Activated T-helper 2 cell treated with anti-CD3 and anti-CD28 coated beads, Interferon-gamma antibody, Interleukin-2, Interleukin-4, amounts not matched to agents 10 μg/mL and 5 μg/mL and 100 μg/mL, durations not matched to agents 14 hours and 24 hours and 36 hours (primary cell): ENCODE results near the gene ABLIM2. TPM values are rescaled to one million over a fixed set of nuclear protein-coding genes. Genes with fewer than 3 reads are reported as not detected.

Source experiments
- DNase-seq: peaks from one replicate; pipeline ENCODE4 v3.0.0; 2021; ENCODE audit warnings: low spot score
- H3K27ac Mint-ChIP-seq: one replicate; pipeline ENCODE4 v1.8.0; 2021; ENCODE audit warnings: mixed read lengths
- H3K27me3 Mint-ChIP-seq: one replicate; pipeline ENCODE4 v1.8.0; 2021; ENCODE audit warnings: low read depth, mixed read lengths
- H3K36me3 Mint-ChIP-seq: one replicate; pipeline ENCODE4 v1.8.0; 2021; ENCODE audit warnings: low read depth, mixed read lengths
- H3K4me1 Mint-ChIP-seq: one replicate; pipeline ENCODE4 v1.8.0; 2021; ENCODE audit warnings: low read depth, mixed read lengths
- H3K4me3 Mint-ChIP-seq: one replicate; pipeline ENCODE4 v1.8.0; 2021; ENCODE audit warnings: low read depth, mild to moderate bottlenecking, moderate library complexity, mixed read lengths
- H3K9me3 Mint-ChIP-seq: one replicate; pipeline ENCODE4 v1.8.0; 2021; ENCODE audit warnings: mixed read lengths
- intact Hi-C: fragments of 100-400 bp; cut with micrococcal nuclease; formaldehyde crosslinking; loops from one replicate; pipeline ENCODE4 v1.15.1; 2023
- total RNA-seq: library from RNA; stranded (reverse); gene quantifications from 2 replicates; pipeline ENCODE4 v1.2.3, GENCODE V29; 2022

ABLIM2 gene
- total RNA-seq, 1 donor from 2014 or later = 0.32 TPM

- Mint-ChIP-seq H3K9me3 (no peaks in the 10 kb centered on the region), H3K4me1 (peaks cover 9% of the 10 kb centered on the region), H3K4me3 (no peak overlapping the region), H3K27me3 (no peaks in the 10 kb centered on the region), H3K36me3 (no peaks in the 10 kb centered on the region), H3K27ac (no peak overlapping the region)
- intact Hi-C loops = loop anchor here (2.0 kb wide), 1 partner anchor 13 kb away; no protein-coding TSS in a partner anchor
- no peak for DNase-seq
Observed at GRCh38 chr4:7985891-7986441, 172.6 kb downstream of the ABLIM2 start.

- no peak overlapping the region for H3K4me3 Mint-ChIP-seq
- DNase-seq = no peak
- intact Hi-C loops = no loop called here
Observed at GRCh38 chr4:7985072-7985471, 173.5 kb downstream of the ABLIM2 start.

GRCh38 chr4:7984286-7984925 lies 174.2 kb downstream of the ABLIM2 start:
- no peaks in the 10 kb centered on the region for H3K9me3 Mint-ChIP-seq
- no peak overlapping the region for H3K27ac Mint-ChIP-seq
- DNase-seq = no peak
- H3K4me1 Mint-ChIP-seq = peaks cover 11% of the 10 kb centered on the region
- H3K27me3 Mint-ChIP-seq = no peaks in the 10 kb centered on the region
- no peaks in the 10 kb centered on the region for H3K36me3 Mint-ChIP-seq
- H3K4me3 Mint-ChIP-seq = no peak overlapping the region
- intact Hi-C loops = no loop called here

More at GRCh38 chr4:7985072-7985471, 173.5 kb downstream of the ABLIM2 start:
- Mint-ChIP-seq H3K27me3 (no peaks in the 10 kb centered on the region), H3K36me3 (no peaks in the 10 kb centered on the region), H3K9me3 (no peaks in the 10 kb centered on the region), H3K4me1 (peaks cover 9% of the 10 kb centered on the region), H3K27ac (no peak overlapping the region)

DNA sequence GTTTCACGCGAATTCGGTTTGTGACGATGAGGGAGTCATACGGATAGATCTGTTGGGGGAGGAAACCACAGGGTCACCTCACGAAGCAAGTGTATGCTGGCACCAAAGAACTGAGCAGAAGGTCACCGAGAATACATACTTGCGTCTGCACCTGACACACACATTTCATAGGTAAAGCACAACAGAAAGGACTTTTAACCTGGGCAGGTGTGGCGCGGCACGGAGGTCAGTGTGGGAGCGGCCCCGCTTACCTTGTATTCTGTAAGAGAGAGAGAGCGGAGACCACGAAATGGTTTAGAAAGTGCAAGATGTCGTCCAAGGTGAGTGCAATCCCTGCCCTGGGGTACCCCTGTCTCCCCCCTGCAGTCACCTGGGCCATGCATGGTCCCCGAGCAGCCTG lies 175.3 kb downstream of the ABLIM2 start:
- Mint-ChIP-seq H3K4me1 (peaks cover 13% of the 10 kb centered on the region), H3K27ac (no peak overlapping the region), H3K9me3 (no peaks in the 10 kb centered on the region), H3K36me3 (no peaks in the 10 kb centered on the region), H3K27me3 (no peaks in the 10 kb centered on the region), H3K4me3 (no peak overlapping the region)
- no peak for DNase-seq
- intact Hi-C loops = no loop called here

GRCh38 chr4:7981738-7982394 lies 176.7 kb downstream of the ABLIM2 start:
- intact Hi-C loops = no loop called here
- Mint-ChIP-seq H3K4me3 (no peak overlapping the region), H3K4me1 (peaks cover 20% of the 10 kb centered on the region), H3K9me3 (no peaks in the 10 kb centered on the region), H3K27me3 (no peaks in the 10 kb centered on the region), H3K36me3 (no peaks in the 10 kb centered on the region), H3K27ac (no peak overlapping the region)
- DNase-seq = no peak

DNA sequence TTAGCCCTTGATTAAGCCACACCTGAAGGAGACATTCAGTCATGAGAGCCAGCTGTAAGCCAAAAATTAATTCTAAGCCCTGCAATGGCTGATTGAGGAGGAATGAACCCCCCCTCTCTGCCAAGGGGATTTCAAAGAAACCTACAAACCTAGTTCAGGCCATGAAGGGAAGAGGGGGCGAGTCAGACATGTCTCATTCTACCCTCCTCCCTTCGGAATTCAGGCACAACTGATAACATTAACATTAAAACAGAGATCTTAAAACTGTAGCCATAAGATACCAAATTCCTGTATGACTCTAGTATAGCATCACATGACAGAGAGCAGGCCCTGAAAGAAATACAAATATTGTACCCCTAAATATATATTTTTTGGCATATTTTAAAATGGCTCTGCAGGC lies 178.6 kb downstream of the ABLIM2 start:
- Mint-ChIP-seq H3K4me1 (peaks cover 19% of the 10 kb centered on the region), H3K27me3 (no peaks in the 10 kb centered on the region), H3K36me3 (peaks cover 5% of the 10 kb centered on the region), H3K4me3 (no peak overlapping the region), H3K9me3 (no peaks in the 10 kb centered on the region), H3K27ac (no peak overlapping the region)
- DNase-seq = no peak
- intact Hi-C loops = no loop called here

GRCh38 chr4:7979652-7979968 lies 179.0 kb downstream of the ABLIM2 start:
- H3K9me3 Mint-ChIP-seq = no peaks in the 10 kb centered on the region
- no peak overlapping the region for H3K4me3 Mint-ChIP-seq
- intact Hi-C loops = no loop called here

GRCh38 chr4:7978907-7979651 lies 179.5 kb downstream of the ABLIM2 start:
- no peaks in the 10 kb centered on the region for H3K9me3 Mint-ChIP-seq
- H3K27ac Mint-ChIP-seq = no peak overlapping the region
- H3K4me3 Mint-ChIP-seq = no peak overlapping the region
- peaks cover 10% of the 10 kb centered on the region for H3K36me3 Mint-ChIP-seq
- intact Hi-C loops = no loop called here
- DNase-seq = no peak
- peaks cover 20% of the 10 kb centered on the region for H3K4me1 Mint-ChIP-seq
- H3K27me3 Mint-ChIP-seq = no peaks in the 10 kb centered on the region

More at GRCh38 chr4:7979652-7979968, 179.0 kb downstream of the ABLIM2 start:
- Mint-ChIP-seq H3K27me3 (no peaks in the 10 kb centered on the region), H3K4me1 (peaks cover 19% of the 10 kb centered on the region), H3K36me3 (peaks cover 7% of the 10 kb centered on the region), H3K27ac (no peak overlapping the region)
- DNase-seq = no peak

GRCh38 chr4:7978489-7978888 lies 180.1 kb downstream of the ABLIM2 start:
- no peak for DNase-seq
- H3K27me3 Mint-ChIP-seq = no peaks in the 10 kb centered on the region
- H3K4me3 Mint-ChIP-seq = no peak overlapping the region
- H3K4me1 Mint-ChIP-seq = peaks cover 26% of the 10 kb centered on the region
- H3K9me3 Mint-ChIP-seq = no peaks in the 10 kb centered on the region
- intact Hi-C loops = no loop called here
- H3K36me3 Mint-ChIP-seq = peaks cover 16% of the 10 kb centered on the region
- H3K27ac Mint-ChIP-seq = no peak overlapping the region

- Mint-ChIP-seq H3K27ac (no peak overlapping the region), H3K9me3 (no peaks in the 10 kb centered on the region), H3K4me1 (peaks cover 38% of the 10 kb centered on the region), H3K4me3 (no peak overlapping the region), H3K36me3 (peaks cover 34% of the 10 kb centered on the region), H3K27me3 (no peaks in the 10 kb centered on the region)
- intact Hi-C loops = no loop called here
- DNase-seq = no peak
Observed at GRCh38 chr4:7976634-7977033, 182.0 kb downstream of the ABLIM2 start.

DNA sequence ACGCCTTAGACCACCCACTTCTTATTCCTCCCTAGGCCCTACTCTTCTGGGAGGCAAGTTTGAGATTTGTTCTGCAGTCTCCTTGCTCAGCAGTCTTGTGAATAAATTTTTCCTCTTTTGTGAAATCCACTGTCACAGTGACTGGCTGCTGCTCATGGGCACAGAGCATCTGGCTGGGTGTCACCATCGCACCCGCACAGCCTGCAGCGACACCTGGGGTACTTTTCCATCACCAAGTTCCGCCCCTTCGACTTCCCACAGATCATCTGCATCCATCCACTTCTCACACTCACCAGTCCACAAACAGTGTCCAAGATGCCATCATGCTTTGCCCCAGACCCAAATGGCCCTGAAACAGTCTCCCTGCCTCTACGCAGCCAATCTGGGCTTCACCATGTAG lies 182.6 kb downstream of the ABLIM2 start:
- DNase-seq = no peak
- Mint-ChIP-seq H3K4me1 (peaks cover 36% of the 10 kb centered on the region), H3K36me3 (peaks cover 40% of the 10 kb centered on the region), H3K9me3 (no peaks in the 10 kb centered on the region), H3K4me3 (no peak overlapping the region), H3K27me3 (no peaks in the 10 kb centered on the region), H3K27ac (no peak overlapping the region)
- intact Hi-C loops = no loop called here

GRCh38 chr4:7974425-7974824 lies 184.2 kb downstream of the ABLIM2 start:
- no peak for DNase-seq
- peak overlapping the region; percentile 25 for H3K27ac Mint-ChIP-seq
- H3K4me3 Mint-ChIP-seq = no peak overlapping the region
- H3K27me3 Mint-ChIP-seq = no peaks in the 10 kb centered on the region
- H3K9me3 Mint-ChIP-seq = no peaks in the 10 kb centered on the region
- intact Hi-C loops = no loop called here
- peaks cover 54% of the 10 kb centered on the region for H3K36me3 Mint-ChIP-seq
- H3K4me1 Mint-ChIP-seq = peaks cover 43% of the 10 kb centered on the region

GRCh38 chr4:7973545-7973981 lies 185.1 kb downstream of the ABLIM2 start:
- DNase-seq = no peak
- H3K27ac Mint-ChIP-seq = peak overlapping the region; percentile 99
- peak overlapping the region; percentile 98 for H3K4me3 Mint-ChIP-seq
- peaks cover 47% of the 10 kb centered on the region for H3K4me1 Mint-ChIP-seq
- H3K9me3 Mint-ChIP-seq = no peaks in the 10 kb centered on the region
- H3K27me3 Mint-ChIP-seq = no peaks in the 10 kb centered on the region
- H3K36me3 Mint-ChIP-seq = peaks cover 54% of the 10 kb centered on the region
- intact Hi-C loops = loop anchor here (2.0 kb wide), 1 partner anchor 13 kb away; no protein-coding TSS in a partner anchor
